GM19025 (cell line): ENCODE data around the gene THOP1.

Experiments used
- ATAC-seq: cut with Tn5 transposase; IDR thresholded peaks from one replicate; pipeline ENCODE4 v1.9.1; 2021; ENCODE audit warnings: mild to moderate bottlenecking, low read depth, moderate library complexity; ENCODE audit not compliant: unreplicated experiment

Gene THOP1

DNA sequence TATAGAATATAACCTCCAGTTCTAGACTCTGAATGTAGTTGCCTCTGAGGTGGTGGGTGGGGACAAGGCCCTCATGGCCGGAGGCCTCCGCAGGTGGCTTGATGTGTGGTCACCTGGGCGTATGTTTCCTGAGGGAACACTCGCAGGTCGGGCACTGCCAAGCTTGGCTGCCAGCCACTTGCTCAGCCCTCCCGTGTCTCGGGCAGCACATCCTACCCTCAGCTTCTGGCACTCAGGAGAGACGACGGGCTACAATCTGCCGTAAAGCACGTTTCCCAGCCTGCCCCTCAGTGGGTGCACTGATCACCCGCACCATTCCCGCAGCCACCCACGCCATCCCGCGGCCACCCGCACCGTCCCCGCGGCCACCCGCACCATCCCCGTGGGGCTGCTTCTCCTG lies 15.2 kb downstream of the THOP1 start:
- ATAC-seq: no peak

DNA sequence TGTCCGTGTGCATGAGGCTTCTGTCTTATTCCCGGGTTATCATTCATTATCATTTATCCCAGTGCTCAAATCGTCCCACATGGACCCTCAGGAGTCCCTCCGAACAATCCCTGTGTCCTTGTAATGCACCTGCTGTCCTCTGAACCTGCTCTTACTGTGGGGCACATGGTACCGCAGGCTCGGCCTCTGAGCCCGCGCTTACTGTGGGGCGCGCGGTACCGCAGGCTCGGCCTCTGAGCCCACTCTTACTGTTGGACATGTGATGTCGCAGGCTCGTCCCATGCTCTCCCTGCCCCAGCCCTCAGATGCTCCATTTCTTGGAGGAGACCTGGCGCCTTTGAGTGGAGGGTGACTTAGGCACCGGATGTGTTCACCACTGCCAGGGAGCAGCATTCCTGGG lies 17.5 kb downstream of the THOP1 start:
- ATAC-seq: no peak

DNA sequence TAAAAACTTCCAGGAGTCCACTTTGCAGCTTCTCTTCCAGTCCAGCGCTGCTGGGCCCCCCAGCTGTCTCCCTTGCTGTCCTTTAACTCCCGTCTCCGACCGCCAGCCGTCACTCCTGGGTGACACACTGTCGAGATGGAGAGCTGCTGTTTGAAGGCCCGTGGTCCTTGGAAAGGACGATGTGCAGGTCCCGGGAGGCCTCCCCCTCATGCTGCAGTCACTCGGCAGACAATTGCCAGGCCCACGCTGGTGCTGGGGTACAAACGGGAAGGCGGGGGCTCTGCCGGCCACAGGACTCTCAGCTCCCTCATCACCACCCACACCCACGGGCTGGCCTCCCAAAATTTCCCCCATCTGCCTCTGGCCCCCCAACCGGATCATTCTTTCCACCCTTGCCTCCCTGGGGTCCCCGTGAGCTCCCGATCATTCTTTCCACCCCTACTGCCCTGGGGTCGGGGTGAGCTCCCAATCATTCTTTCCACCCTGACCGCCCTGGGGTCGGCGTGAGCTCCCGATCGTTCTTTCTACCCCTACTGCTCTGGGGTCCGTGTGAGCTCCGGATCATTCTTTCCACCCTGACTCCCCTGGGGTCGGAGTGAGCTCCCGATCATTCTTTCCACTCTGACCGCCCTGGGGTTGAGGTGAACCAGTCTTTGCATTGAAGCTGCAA lies 18.3 kb downstream of the THOP1 start:
- no peak for ATAC-seq

DNA sequence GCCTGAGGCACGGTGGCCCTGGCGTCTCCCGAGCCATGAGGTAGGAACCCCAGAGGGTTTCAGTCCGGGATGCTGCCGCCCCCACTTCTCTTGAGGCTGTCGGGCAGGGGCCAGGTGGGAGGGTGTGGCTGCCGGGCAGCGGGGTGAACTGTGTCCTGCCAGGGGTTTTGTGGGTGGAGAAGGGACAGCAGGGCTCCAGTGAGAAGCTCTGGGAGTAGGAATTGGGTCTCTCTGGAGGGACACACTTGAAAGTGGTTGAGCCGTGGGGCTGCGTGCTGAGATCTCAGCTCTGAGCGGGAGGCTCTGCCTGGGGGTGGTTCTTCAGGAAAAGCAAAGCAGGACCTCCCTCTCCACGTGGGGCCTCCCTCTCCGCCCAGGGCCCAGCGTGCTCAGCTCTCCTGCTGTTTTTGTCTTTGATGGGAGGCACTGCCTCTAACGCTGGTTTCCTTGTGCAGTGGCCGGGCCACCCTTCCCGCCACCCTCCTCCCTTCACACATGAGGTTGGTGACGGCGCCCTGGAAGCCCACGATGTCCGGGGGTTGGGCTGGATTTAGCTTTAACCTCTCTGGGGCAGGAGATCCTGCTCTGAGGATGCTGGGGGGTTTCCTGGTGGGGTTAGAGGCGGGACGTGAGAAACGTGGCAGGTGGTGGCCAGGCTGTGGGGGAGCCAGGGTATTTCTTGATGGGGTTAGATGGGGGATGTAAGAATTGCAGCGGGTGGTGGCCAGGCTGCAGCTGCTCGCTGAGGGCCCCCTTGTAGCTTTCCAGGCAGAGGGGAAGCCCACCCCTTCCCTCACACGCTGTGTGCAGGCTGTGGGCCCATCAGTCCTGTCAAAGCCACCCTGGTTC lies 19.1 kb downstream of the THOP1 start:
- no peak for ATAC-seq

DNA sequence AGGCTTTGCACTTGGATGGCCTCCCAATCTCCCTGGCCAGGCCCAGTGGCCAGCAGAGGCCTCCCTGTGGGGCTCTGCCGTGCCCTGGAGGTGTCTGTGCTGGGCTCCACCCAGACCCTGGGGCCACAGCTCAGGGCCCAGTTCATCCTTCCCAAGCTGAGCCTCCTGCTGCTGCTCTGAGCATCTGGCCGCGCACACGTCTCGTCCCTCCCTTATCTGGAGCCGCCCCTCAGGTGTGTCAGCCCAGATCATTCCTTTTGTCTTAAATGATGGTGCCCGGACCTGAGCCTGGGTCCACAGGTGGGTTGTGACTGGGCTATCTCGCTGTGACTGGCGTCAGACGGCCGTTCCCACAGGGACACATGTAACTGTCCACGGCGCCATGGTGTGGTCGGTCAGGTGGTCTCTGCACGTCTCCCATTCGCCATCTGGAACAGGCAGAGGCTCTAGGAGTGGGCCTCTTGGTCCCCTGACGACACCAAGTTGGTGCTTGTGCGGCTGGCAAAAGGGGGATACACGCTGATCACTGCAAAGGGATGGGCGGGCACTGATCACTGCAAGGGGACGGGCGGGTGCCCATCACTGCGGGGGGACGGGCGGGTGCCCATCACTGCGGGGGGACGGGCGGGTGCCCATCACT lies 20.1 kb downstream of the THOP1 start:
- ATAC-seq: no peak

DNA sequence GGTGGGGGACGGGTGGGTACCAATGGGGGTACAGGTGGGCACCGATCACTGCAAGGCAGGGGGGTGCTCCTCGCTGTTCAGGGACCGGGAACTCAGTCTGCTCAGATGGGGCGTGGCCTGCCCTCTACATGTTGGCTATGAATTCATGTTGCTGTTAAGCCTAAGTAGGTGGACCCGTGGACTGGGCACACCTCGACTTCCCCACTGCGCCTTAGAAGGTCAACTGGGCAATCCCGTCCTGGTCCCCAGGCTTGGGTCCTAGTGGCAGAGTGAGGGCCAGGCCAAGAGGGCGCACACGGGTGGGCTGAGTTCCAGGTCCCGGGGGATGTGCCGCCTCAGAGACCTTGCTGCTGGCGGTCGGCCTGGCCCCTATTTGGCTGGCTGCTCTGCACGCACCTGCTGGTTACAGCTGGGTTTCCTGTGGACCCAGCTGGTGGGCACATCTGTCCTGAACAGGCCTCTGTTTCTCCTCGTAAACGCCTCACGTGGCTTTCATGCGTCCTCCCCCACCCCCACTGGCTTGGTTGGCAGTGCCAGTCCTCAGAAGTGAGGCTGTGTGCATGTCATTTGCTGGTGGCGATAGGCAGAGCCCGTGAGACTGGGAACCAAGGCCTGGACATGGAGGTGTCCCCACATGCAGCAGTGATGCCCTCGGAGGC lies 20.8 kb downstream of the THOP1 start:
- ATAC-seq: no peak

DNA sequence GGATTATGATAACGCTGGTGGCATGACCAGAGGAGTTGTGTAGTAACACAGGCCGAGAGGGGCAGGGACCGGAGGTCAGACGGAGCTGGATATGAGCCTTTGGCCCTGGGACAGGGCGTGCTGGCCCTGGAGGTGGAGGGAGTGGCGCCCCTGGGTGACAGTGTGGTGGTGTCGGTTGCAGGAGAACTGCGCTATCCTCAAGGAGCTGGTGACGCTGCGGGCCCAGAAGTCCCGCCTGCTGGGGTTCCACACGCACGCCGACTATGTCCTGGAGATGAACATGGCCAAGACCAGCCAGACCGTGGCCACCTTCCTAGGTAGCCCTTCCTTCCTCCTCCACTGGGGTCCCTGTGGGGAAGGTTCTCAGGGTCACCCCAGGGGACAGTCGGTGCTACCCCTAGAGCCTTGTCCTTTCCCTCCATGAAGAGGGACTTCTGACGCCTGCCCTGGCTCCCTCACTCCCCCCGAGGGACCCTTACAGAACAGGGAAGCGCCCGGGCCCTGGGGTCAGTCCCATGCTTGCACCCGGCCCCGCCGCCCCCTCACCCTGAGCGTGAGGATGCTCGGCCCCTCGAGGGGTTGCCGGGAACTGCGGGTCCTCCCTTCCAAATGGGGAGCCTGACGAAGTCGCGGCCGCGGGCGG lies 21.6 kb downstream of the THOP1 start:
- ATAC-seq: no peak

DNA sequence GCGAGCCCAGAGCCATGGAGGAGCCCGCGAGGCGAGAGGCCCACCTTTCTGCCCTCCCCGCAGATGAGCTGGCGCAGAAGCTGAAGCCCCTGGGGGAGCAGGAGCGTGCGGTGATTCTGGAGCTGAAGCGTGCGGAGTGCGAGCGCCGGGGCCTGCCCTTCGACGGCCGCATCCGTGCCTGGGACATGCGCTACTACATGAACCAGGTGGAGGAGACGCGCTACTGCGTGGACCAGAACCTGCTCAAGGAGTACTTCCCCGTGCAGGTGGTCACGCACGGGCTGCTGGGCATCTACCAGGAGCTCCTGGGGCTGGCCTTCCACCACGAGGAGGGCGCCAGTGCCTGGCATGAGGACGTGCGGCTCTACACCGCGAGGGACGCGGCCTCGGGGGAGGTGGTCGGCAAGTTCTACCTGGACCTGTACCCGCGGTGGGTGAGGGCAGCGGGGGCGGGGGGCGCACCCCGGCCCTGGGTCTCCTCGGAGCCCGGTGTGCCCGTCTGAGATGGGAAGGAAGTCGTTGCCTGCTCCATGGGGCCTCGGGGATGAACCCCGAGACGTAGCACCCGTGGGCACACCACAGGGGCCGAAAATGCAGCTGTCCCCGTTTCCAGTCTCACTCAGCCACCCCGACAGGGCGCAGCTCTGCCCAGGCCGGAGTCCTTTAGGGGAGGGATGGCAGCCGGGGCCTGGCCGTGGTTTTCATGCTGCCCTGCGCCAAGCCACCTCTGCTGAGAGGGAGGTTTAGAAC lies 22.3 kb downstream of the THOP1 start:
- no peak for ATAC-seq

DNA sequence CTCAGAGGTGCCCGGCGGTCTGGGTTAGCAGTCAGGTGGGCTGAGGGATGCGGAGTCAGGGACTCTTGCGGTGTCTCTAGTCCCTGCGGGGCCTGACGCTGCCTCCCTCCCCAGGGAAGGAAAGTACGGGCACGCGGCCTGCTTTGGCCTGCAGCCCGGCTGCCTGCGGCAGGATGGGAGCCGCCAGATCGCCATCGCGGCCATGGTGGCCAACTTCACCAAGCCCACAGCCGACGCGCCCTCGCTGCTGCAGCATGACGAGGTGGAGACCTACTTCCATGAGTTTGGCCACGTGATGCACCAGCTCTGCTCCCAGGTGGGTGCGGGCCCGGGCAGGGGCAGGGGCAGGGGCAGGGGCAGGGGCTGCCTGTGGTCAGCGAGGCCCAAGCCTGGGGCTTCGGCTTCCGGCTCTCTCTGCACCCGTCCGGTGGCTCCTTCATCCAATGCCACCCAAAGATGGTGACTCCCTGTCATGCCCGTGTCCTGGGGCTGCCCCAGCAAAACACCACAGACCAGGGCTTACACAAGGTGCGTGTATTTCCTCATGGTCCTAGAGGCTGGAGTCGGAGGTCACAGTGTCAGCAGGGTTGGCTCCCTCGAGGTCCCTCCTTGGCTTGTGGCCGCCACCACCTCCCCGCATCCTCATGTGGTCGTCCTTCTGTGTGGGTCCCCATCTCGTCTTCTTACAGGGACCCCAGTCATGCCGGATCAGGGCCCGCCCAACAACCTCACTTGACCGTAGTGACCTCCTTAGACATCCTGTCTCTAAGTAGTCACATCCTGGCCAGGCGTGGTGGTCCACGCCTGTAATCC lies 23.0 kb downstream of the THOP1 start:
- no peak for ATAC-seq

DNA sequence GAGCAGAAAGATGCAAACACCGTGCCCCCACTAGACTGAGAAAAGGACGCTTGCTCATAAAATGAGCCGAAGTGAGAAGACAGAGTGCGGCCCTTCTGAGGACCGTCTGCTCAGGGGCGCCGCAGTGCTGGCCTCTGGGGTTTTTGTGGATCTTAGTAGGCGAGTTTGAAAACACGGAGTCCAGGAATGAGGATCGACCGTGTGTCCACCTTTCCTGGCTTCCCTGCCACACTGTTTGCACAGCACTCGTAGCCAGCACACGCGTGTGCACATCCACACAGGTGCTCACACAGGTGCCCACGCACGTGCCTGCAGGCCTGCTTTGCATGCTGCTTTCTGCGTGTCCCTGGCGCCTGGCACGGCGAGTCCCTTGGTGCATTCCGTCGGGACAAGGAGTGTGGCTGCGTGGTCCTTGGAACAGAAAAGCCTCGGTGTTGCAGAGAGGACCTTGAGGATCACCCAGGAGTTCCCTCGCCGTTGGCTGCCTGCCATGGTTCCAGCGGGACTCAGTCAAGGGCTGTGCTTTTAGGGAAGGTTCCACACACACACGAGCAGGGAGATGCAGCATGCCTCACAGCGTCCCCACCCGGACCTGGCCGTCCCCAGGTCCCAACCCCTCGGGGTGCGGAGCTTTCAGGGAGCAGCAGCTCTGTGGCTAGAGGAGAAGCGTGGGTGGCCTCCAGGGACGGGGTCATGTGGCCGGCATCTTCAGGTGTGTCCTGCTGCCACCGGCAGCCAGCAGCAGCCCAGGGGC lies 24.3 kb downstream of the THOP1 start:
- ATAC-seq: no peak

DNA sequence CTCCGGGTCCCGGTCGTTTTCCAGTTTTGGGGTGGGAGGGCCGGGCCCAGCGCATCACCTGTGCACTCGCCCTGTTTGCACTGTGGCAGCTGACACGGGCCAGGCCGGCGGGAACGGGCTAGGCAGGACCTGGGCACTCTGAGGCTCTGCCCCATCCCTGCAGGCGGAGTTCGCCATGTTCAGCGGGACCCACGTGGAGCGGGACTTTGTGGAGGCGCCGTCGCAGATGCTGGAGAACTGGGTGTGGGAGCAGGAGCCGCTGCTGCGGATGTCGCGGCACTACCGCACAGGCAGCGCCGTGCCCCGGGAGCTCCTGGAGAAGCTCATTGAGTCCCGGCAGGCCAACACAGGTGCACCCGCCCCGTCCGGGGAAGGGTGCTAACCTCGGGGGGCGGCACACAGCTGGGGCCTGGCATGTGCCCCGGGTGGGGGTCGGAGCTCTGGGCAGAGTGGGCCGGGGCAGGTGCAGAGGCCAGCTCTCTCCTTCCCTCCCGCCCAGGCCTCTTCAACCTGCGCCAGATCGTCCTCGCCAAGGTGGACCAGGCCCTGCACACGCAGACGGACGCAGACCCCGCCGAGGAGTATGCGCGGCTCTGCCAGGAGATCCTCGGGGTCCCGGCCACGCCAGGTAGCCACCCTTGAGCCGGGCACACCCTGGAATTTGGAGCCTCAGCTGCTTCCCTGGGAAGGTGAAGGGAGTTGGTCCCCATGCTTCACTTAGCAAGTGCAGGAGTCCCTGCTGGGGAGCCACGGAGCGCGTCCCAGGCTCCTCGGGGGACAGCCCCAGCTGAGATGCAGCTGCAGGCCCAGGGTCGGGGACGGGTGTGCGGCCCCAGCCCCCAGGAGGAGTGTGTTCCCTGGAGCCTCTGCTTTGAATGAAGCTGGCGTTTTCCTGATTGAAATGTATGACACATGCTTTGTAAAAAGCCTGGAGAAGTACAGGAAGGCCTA lies 25.1 kb downstream of the THOP1 start:
- no peak for ATAC-seq

DNA sequence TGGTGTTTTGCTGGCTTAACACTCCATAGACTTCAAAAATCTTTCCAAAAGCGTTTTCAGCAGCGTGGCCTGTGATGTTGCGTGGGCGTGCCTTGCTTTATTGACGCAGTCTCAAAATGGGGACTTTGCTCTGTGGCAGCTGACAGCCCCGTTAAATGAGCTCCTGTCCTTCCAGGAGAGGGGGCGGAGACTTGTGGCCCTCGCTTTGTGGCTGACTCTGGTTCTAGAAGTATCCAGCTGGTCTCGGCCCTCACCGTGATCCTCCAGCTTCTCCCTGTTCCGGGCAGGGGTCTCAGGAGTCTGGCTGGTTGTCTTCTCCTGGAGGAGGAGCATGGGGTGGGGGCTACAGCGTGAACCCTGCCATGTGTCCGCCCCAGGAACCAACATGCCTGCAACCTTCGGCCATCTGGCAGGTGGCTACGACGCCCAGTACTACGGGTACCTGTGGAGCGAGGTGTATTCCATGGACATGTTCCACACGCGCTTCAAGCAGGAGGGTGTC lies 26.0 kb downstream of the THOP1 start:
- ATAC-seq: no peak

DNA sequence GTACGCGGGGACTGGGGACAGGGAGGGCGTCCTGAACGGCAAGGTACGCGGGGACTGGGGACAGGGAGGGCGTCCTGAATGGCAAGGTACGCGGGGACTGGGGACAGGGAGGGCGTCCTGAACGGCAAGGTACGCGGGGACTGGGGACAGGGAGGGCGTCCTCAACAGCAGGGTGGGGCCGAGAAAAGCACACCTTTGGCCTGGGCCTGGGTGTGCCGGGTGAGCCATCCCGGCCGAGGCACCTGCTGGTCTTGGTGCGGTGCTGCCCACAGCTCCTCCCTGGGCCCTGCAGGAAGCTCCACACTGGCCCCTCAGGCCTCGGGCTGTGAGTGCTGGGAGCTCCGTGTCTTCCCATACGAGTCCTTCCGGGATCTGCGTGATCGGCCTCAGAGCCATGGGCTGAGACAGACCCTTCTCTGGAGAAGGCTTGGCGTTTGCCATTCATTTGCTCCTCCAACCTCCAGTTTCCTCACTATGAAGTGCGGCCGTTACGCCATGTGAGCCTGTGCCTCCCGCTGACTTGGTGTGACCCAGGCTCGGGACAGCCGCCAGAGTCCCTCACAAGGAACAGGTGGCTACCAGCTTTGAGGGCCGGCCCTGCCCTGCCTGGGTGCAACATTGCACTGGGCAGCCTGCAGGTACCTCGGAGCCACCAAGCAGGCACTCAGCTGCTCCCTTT lies 26.6 kb downstream of the THOP1 start:
- ATAC-seq: no peak

DNA sequence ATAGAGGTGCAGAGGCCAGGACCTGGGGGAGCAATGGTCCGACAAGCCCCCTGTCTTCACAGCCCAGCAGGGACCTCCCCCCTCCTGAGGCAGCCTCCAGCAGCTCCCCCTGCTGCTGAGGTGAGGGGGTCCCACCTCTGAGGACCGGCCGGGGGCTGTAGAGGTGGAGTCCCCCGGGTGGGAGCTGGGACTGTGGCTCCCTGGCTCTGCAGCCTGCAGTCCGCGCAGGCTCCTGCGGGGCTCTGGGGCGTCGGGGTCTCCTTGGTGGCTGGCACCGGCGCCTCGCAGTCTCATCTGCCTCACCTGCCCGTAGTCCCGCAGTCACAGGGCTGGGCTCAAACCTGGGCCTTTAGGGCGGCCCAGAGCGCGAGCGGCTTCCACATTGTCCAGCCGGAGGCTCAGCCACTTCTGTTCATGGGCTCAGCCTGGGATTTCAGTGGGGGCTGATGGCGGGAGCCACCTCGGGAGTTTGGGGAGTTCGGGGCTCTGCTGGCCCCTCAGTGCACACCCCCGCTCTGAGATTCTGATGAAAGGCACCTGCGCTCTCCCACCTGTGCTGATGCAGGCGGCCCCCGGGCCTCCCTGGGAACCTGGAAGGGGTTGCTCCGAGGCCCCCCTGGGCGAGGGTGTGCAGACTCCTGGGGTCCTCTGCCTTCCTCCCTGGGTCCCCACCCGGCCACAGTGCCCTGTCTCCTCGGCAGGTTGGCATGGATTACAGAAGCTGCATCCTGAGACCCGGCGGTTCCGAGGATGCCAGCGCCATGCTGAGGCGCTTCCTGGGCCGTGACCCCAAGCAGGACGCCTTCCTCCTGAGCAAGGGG lies 27.3 kb downstream of the THOP1 start:
- ATAC-seq: no peak

DNA sequence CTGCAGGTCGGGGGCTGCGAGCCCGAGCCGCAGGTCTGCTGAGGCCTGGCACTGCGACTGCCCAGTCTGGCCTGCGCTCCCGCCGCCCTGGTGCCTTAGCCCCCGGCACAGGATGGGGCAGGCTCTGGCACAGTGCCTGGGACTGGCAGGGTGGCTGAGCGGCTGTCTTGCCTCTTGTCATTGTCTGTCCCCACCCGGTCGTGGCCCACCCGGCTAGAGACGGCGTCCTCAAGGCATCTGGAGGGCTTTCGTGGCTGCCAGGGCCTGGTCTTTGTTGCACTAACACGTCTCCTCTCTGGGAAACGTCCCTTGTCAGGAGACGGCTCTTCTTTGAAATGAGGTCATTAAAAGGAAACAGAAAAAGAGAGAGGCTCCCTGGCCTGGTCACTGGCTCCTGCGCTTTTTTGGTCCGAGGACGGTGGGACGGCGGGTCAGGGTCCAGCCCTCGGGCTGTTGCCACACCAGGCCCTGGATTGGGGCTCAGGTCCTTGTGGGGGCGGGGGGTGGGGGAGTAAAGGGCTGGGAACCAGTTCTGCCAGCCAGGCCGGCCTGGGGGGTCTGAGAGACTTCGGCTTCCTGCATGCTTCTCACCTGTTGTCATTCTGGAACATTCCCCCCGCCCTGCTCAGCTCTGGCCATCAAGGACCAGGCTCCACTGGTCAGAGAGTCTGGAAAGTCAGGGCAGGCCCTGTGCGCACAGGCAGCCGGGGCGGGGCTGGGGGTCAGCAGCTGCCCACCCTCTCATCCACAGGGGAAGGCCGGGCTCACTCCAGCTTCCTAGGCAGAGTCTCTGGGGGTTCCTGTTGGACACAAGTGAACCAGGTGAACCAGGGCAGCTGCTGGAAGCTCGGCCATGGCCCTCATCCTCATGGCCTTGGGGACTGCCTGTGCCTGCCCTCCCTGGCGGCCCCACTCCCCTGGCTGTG lies 28.2 kb downstream of the THOP1 start:
- ATAC-seq: no peak
